ENCODE results near the gene USP44. TPM values are rescaled to one million over a fixed set of nuclear protein-coding genes. Genes with fewer than 3 reads are reported as not detected.
"Not testable (repeated sequence)": the region's sequence is repeated elsewhere in the genome, so short reads cannot be mapped to it uniquely, and the experiment has no call there.

The USP44 gene
- total RNA-seq, 4 donors from 2014 or later: 0.31 to 2.6 (median 0.89) TPM

- no peak overlapping the region for H3K27ac ChIP-seq
- TF ChIP-seq POLR2AphosphoS5 (IDR thresholded peaks at IDR 0.05) (no peak), EP300 (IDR thresholded peaks at IDR 0.05) (no peak), POLR2A (IDR thresholded peaks at IDR 0.05) (no peak)
- TF ChIP-seq, protein P1, sequence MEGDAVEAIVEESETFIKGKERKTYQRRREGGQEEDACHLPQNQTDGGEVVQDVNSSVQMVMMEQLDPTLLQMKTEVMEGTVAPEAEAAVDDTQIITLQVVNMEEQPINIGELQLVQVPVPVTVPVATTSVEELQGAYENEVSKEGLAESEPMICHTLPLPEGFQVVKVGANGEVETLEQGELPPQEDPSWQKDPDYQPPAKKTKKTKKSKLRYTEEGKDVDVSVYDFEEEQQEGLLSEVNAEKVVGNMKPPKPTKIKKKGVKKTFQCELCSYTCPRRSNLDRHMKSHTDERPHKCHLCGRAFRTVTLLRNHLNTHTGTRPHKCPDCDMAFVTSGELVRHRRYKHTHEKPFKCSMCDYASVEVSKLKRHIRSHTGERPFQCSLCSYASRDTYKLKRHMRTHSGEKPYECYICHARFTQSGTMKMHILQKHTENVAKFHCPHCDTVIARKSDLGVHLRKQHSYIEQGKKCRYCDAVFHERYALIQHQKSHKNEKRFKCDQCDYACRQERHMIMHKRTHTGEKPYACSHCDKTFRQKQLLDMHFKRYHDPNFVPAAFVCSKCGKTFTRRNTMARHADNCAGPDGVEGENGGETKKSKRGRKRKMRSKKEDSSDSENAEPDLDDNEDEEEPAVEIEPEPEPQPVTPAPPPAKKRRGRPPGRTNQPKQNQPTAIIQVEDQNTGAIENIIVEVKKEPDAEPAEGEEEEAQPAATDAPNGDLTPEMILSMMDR (IDR thresholded peaks at IDR 0.05): no peak
- DNase-seq (ENCODE audit: low spot score in 2 of 2): no peak
- H3K9me3 ChIP-seq: no peaks in the 10 kb centered on the region
- 61% methylated on average over 10 of the region's 10 CpGs for WGBS
- no peaks in the 10 kb centered on the region for H3K27me3 ChIP-seq
- no peak overlapping the region for H3K4me3 ChIP-seq
- H3K4me1 ChIP-seq: no peaks in the 10 kb centered on the region
- no peaks in the 10 kb centered on the region for H3K36me3 ChIP-seq
These were observed 22.8 kb upstream of the USP44 start for GRCh38 chr12:95573951-95574576.

GRCh38 chr12:95571369-95571768, 20.1 kb upstream of the USP44 start:
- H3K4me1 ChIP-seq: no peaks in the 10 kb centered on the region
- TF ChIP-seq POLR2AphosphoS5 (IDR thresholded peaks at IDR 0.05) (no peak), POLR2A (IDR thresholded peaks at IDR 0.05) (no peak), EP300 (IDR thresholded peaks at IDR 0.05) (no peak)
- TF ChIP-seq, protein P1 (IDR thresholded peaks at IDR 0.05): no peak
- 79% methylated on average over 2 of the region's 2 CpGs for WGBS
- H3K27ac ChIP-seq: no peak overlapping the region
- no peak for DNase-seq (ENCODE audit: low spot score in 2 of 2)
- no peaks in the 10 kb centered on the region for H3K27me3 ChIP-seq
- no peak overlapping the region for H3K4me3 ChIP-seq
- H3K9me3 ChIP-seq: no peaks in the 10 kb centered on the region
- H3K36me3 ChIP-seq: no peaks in the 10 kb centered on the region

- H3K9me3 ChIP-seq: not testable (repeated sequence)
- 93% methylated on average over 10 of the region's 10 CpGs for WGBS
These were observed 16.8 kb upstream of the USP44 start for GRCh38 chr12:95568045-95568444.

DNA sequence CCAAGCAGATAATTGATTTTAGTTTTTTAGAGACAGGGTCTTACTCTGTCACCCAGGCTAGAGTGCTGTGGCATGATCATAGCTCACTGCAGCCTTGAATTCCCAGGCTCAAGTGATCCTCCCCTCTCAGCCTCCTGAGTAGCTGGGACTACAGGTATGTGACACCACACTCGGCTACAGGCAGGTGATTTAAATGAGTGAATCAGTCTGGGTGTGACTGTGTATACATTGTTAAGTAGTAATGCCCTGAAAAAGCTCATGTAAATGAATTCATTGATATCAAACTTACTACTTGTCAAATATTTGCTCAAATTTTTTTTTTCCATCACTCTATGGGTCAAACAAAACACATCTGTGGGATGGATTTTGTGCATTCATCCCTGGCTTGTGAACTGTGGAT, 6.3 kb upstream of the USP44 start:
- TF ChIP-seq, protein P1 (IDR thresholded peaks at IDR 0.05): no peak
- no peak for TF ChIP-seq EP300 (IDR thresholded peaks at IDR 0.05)
- TF ChIP-seq POLR2A (IDR thresholded peaks at IDR 0.05): no peak
- TF ChIP-seq POLR2AphosphoS5 (IDR thresholded peaks at IDR 0.05): no peak
- H3K4me3 ChIP-seq: no peak overlapping the region
- no peak for DNase-seq (ENCODE audit: low spot score in 2 of 2)
- H3K4me1 ChIP-seq: no peaks in the 10 kb centered on the region
- no peaks in the 10 kb centered on the region for H3K27me3 ChIP-seq
- WGBS: 52% methylated on average over 1 of the region's 1 CpG
- H3K27ac ChIP-seq: no peak overlapping the region
- no peaks in the 10 kb centered on the region for H3K9me3 ChIP-seq
- H3K36me3 ChIP-seq: no peaks in the 10 kb centered on the region

More at GRCh38 chr12:95568045-95568444, 16.8 kb upstream of the USP44 start:
- not testable (repeated sequence) for H3K27ac ChIP-seq; H3K4me3 ChIP-seq; H3K4me1 ChIP-seq; H3K27me3 ChIP-seq; H3K36me3 ChIP-seq; DNase-seq (ENCODE audit: low spot score in 2 of 2)

GRCh38 chr12:95554532-95555071, 3.3 kb upstream of the USP44 start:
- H3K36me3 ChIP-seq: no peaks in the 10 kb centered on the region
- H3K4me1 ChIP-seq: no peaks in the 10 kb centered on the region
- no peak overlapping the region for H3K4me3 ChIP-seq
- no peak overlapping the region for H3K27ac ChIP-seq
- no peak for TF ChIP-seq POLR2AphosphoS5 (IDR thresholded peaks at IDR 0.05)
- TF ChIP-seq EP300 (IDR thresholded peaks at IDR 0.05): no peak
- no peak for TF ChIP-seq POLR2A (IDR thresholded peaks at IDR 0.05)
- TF ChIP-seq, protein P1 (IDR thresholded peaks at IDR 0.05): no peak
- no peak for DNase-seq (ENCODE audit: low spot score in 2 of 2)
- H3K27me3 ChIP-seq: no peaks in the 10 kb centered on the region
- 75% methylated on average over 4 of the region's 4 CpGs for WGBS
- H3K9me3 ChIP-seq: no peaks in the 10 kb centered on the region
